Lung (tissue), 12 donors: ENCODE results near the gene HES7. TPM values are rescaled to one million over a fixed set of nuclear protein-coding genes. Genes with fewer than 3 reads are reported as not detected.

Experiments used
- ATAC-seq: fragments of 200-7000 bp; cut with Tn5 transposase; one replicate; pipeline ENCODE4 v1.9.1; 2020; ENCODE audit warnings: moderate number of reproducible peaks; ENCODE audit not compliant: insufficient read depth, low FRiP score
- DNase-seq, 3 donors: peaks; one replicate each; pipeline ENCODE4 v3.0.0-alpha.2; 2013 to 2017
- H3K27ac ChIP-seq, 2 donors: one replicate each; pipeline ENCODE4 v1.5.1; 2013; ENCODE audit warnings: mild to moderate bottlenecking in 2 of 2, moderate library complexity in 2 of 2, control low read depth in 1 of 2, inconsistent platforms in 1 of 2, low read depth in 1 of 2, low read length in 1 of 2
- H3K27me3 ChIP-seq, 3 donors: one replicate each; pipeline ENCODE4 v1.5.1; 2013; ENCODE audit warnings: low read length in 2 of 3; ENCODE audit not compliant: control insufficient read depth in 3 of 3, insufficient read depth in 3 of 3
- H3K36me3 ChIP-seq, 4 donors: one replicate each; pipeline ENCODE4 v1.5.1; 2013; ENCODE audit warnings: low read length in 4 of 4, mild to moderate bottlenecking in 1 of 4, moderate library complexity in 1 of 4; ENCODE audit not compliant: control insufficient read depth in 4 of 4, insufficient read depth in 4 of 4
- H3K4me1 ChIP-seq, 5 donors: one replicate each; pipeline ENCODE4 v1.5.1; 2013; ENCODE audit warnings: low read length in 5 of 5, mild to moderate bottlenecking in 2 of 5, moderate library complexity in 1 of 5; ENCODE audit not compliant: control insufficient read depth in 5 of 5, insufficient read depth in 5 of 5
- H3K4me3 ChIP-seq: one replicate; pipeline ENCODE4 v1.5.1; 2013; ENCODE audit warnings: mild to moderate bottlenecking, control low read depth, moderate library complexity
- H3K9ac ChIP-seq, 2 donors: one replicate each; pipeline ENCODE4 v1.5.1; 2013; ENCODE audit warnings: low read length in 2 of 2, control low read depth in 1 of 2; ENCODE audit not compliant: insufficient read depth in 1 of 2
- H3K9me3 ChIP-seq, 4 donors: one replicate each; pipeline ENCODE4 v1.5.1; 2013; ENCODE audit warnings: low read length in 3 of 4, mild to moderate bottlenecking in 1 of 4, moderate library complexity in 1 of 4; ENCODE audit not compliant: control insufficient read depth in 4 of 4, insufficient read depth in 3 of 4
- CTCF ChIP-seq: IDR thresholded peaks from 2 replicates; pipeline ENCODE4 v1.5.1; 2012; ENCODE audit warnings: mild to moderate bottlenecking; ENCODE audit errors: control extremely low read depth, extremely low read depth
- WGBS, 2 donors: extraction: QIAGEN DNeasy Blood & Tissue Kit; methylation state at CpG; one replicate each; pipeline ENCODE4 v1.1.7; 2013; 5-methylcytosine and 5-hydroxymethylcytosine counted together
- polyA plus RNA-seq, 2 donors: library from polyadenylated mRNA; stranded (reverse); fragments of 200-250 nt; gene quantifications; one replicate each; pipeline ENCODE4 v1.2.1, GENCODE V29; 2013
- total RNA-seq, 2 donors: library from RNA; depleted of rRNA in 1 of 2; stranded (reverse); fragments of >200 nt in 1 of 2; gene quantifications; one replicate each; pipeline ENCODE4 v1.2.1, GENCODE V29; 2014 to 2021
- donor health status: control.
- donor health status: control.
- donor health status: Bipolar disorder and iron deficiency.
- donor health status: healthy.
- donor health status: DM: yes; HTN: yes; CAD: no.

The HES7 gene
- total and polyA plus RNA-seq, 4 donors = 0.22 to 0.55 (median 0.28) TPM; not detected in 1

GRCh38 chr17:8103549-8103948 is 20.4 kb downstream of the HES7 start:
- Histone ChIP-seq H3K27me3 (peaks cover 0 to 5% (median 5%) of the 10 kb centered on the region in 3 donors), H3K9me3 (no peaks in the 10 kb centered on the region), H3K27ac (no peak overlapping the region), H3K9ac (no peak overlapping the region), H3K36me3 (no peaks in the 10 kb centered on the region), H3K4me1 (no peaks in the 10 kb centered on the region), H3K4me3 (no peak overlapping the region)
- ATAC-seq (no peak), DNase-seq (no peak)
- TF ChIP-seq CTCF = no peak
- WGBS, 2 donors = 69 to 93% methylated on average over 4 of the region's 4 CpGs

DNA sequence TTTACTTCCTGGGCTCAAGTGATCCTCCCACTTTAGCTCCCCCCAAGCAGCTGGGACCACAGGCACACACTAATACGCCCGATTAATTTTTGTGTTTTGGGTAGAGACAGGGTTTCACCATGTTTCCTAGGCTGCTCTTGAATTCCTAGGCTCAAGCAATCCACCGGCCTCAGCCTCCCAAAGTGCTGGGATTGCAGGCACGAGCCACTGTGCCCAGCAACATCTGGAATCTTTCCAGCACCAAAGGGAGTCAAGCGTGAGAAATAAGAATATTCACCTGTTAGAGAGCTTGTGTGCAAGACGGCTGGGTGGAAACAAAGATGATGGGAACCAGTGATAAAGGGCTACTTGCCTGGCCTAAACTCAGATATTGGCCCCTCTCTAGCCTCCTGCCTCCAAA is 22.2 kb downstream of the HES7 start:
- Histone ChIP-seq H3K9me3 (no peaks in the 10 kb centered on the region), H3K27ac (no peak overlapping the region), H3K27me3 (peaks cover 0 to 5% (median 2%) of the 10 kb centered on the region in 3 donors), H3K9ac (no peak overlapping the region), H3K4me1 (no peaks in the 10 kb centered on the region), H3K4me3 (no peak overlapping the region), H3K36me3 (no peaks in the 10 kb centered on the region)
- no peak for DNase-seq
- TF ChIP-seq CTCF = no peak
- WGBS, 2 donors = 85 to 86% methylated on average over 6 of the region's 6 CpGs
- ATAC-seq = no peak

DNA sequence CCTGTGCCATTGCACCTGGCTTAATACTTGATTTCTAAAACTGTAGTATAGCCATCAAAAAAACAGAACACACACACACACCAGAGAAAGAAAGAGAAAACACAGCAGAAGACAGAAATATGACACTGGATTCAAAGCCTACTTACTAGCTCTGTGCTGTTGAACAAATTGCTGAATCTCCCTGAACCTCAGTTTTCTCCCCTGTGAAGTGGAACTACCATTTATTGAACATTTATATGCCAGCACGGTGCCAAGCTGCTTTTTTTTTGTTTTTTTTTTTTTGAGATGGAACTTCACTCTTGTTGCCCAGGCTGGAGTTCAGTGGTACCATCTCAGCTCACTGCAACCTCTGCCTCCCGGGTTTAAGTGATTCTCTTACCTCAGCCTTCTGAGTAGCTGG is 23.1 kb downstream of the HES7 start:
- Histone ChIP-seq H3K9ac (peak overlapping the region in 1 of 2 donors; percentile 2), H3K36me3 (no peaks in the 10 kb centered on the region), H3K4me3 (no peak overlapping the region), H3K27me3 (peaks cover 0 to 5% (median 2%) of the 10 kb centered on the region in 3 donors), H3K27ac (no peak overlapping the region), H3K4me1 (no peaks in the 10 kb centered on the region), H3K9me3 (no peaks in the 10 kb centered on the region)
- ATAC-seq (no peak), DNase-seq (no peak)
- 85 to 93% methylated on average over 2 of the region's 2 CpGs for WGBS, 2 donors
- no peak for TF ChIP-seq CTCF

DNA sequence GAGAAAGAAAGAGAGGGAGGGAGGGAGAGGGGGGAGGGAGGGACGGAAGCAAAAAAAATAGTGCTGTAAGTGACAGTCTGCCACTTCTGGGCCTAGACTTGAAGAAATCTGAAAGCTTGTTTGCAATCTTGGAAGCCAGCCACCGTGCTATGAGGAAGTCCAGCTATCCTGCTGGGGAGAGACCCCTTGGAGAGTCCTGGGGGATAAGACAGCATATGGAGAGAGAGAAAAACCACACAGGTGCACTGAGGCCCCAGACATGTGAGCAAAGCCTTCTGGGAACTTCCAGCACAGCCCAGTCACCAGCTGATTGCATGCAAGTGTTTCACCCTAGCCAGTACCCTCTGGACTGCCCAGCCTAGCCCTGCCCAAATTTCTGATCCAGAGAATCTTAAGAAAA is 23.8 kb downstream of the HES7 start:
- H3K9me3 ChIP-seq = no peaks in the 10 kb centered on the region
- H3K4me1 ChIP-seq = no peaks in the 10 kb centered on the region
- no peak overlapping the region for H3K4me3 ChIP-seq
- ATAC-seq (no peak), DNase-seq (peak; percentile 42 to 77 (median 58))
- no peak overlapping the region for H3K27ac ChIP-seq
- H3K36me3 ChIP-seq = no peaks in the 10 kb centered on the region
- 14 to 24% methylated on average over 2 of the region's 2 CpGs for WGBS, 2 donors
- peaks cover 0 to 5% (median 5%) of the 10 kb centered on the region in 3 donors for H3K27me3 ChIP-seq
- TF ChIP-seq CTCF = no peak
- H3K9ac ChIP-seq = no peak overlapping the region
